Stimulated activated effector memory CD8-positive, alpha-beta T cell treated with anti-CD3 and anti-CD28 coated beads, Interleukin-12 subunit alpha, Interleukin-12 subunit beta, amount 100 ng/mL, for 72 hours (primary cell): Measurements from ENCODE around the gene GDPD5.

Experiments
- ATAC-seq: fragments of 150-1000 bp; cut with Tn5 transposase; 2 replicates; pipeline ENCODE4 v1.10.0; 2021
- DNase-seq, 2 donors: peaks; one replicate each; pipeline ENCODE4 v3.0.0; 2021 to 2022; ENCODE audit warnings: low spot score in 2 of 2
- H3K27ac Mint-ChIP-seq: one replicate; pipeline ENCODE4 v1.8.0; 2022; ENCODE audit warnings: mild to moderate bottlenecking, mixed read lengths
- H3K36me3 Mint-ChIP-seq: one replicate; pipeline ENCODE4 v1.8.0; 2022; ENCODE audit warnings: mild to moderate bottlenecking, mixed read lengths
- H3K4me1 Mint-ChIP-seq: one replicate; pipeline ENCODE4 v1.8.0; 2022; ENCODE audit warnings: mixed read lengths
- H3K4me3 Mint-ChIP-seq: one replicate; pipeline ENCODE4 v1.8.0; 2022; ENCODE audit warnings: mild to moderate bottlenecking, mixed read lengths
- H3K9me3 Mint-ChIP-seq: one replicate; pipeline ENCODE4 v1.8.0; 2022; ENCODE audit warnings: mixed read lengths

GDPD5 gene

DNA sequence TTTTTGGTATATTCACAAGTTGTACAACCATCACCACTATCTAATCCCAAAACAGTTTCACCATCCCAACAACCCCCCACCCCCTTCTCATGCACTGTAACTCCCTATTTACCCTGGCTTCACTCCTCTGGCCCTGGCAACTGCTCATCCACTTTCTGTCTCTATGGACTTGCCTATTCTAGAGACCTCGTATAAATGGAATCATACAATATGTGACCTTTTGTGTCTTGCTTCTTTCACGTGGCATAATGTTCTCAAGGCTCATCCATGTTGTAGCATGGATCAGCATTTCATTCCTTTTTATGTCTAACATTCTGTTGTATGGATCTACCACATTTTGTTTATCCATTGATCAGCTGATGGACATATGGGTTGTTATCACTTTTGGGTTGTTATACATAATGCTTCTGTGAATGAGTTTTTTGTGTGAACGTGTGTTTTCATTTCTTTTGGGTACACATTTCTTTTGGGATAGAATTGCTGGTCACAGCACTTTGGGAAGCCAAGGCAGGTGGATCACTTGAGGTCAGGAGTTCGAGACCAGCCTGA is 46.1 kb downstream of the GDPD5 start:
- Mint-ChIP-seq H3K27ac (no peak overlapping the region), H3K36me3 (no peaks in the 10 kb centered on the region), H3K4me1 (peaks cover 27% of the 10 kb centered on the region)

DNA sequence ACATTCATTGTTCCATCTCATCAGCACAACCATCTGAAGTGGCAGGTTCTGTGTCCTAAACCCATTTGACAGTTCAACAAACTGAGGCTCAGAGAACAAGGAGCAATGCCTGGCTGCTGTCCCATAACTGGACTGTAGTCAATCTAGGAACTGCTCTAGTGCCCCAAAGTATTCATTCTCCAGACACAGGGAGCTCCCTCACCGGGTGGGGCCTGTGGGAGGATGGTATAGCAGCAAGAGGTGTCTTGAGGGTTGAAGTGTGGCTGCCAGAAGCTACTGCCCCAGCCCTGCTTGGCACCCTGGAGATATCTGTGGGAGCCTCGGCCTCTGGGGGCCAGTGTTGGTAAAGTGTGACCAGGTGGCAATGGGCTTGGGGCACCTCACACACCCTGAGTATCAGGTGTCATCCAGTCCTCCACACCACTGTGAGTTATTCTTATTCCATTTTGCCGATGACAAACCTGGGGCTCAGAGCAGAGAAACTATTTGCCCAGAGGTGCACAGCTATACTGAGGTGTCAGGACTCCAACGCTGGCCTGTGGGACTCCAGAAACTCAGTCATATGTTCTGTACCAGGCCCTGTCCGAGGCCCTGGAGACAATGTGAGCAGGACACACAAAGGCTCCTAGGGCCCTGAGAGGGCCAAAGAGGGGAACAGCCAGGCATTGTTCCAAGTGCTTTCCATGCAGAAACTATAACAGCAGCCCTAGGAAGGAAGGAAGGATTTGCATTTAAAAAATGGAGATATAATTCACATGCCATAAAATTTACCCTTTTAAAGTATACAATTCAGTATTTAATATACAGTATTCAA is 46.8 kb downstream of the GDPD5 start:
- H3K4me1 Mint-ChIP-seq, result peaks cover 30% of the 10 kb centered on the region
- no peaks in the 10 kb centered on the region for H3K36me3 Mint-ChIP-seq
- no peak overlapping the region for H3K4me3 Mint-ChIP-seq
- H3K9me3 Mint-ChIP-seq, result no peaks in the 10 kb centered on the region
- peak overlapping the region; percentile 94 for H3K27ac Mint-ChIP-seq
- ATAC-seq, result no peak
- no peak for DNase-seq

More for the DNA sequence above, 46.1 kb downstream of the GDPD5 start:
- DNase-seq (no peak), ATAC-seq (no peak)
- Mint-ChIP-seq H3K9me3 (no peaks in the 10 kb centered on the region), H3K4me3 (no peak overlapping the region)

DNA sequence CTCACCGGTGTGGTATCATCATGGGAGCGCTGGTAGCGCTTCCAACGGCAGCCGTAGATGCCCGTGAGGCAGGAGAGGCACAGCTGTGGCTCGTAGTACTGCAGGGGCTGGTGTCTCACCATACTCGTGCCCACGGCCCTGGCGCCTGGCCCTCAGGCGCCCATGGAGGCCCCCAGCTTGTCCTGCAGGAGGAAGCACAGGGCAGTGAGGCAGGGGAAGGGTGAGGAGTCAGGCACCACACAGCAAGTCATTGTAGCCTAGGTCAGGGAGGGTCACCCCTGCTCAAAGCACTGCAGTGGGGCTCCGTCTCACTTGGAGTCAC is 48.2 kb downstream of the GDPD5 start:
- peak overlapping the region; percentile 94 for H3K27ac Mint-ChIP-seq
- H3K36me3 Mint-ChIP-seq, result no peaks in the 10 kb centered on the region
- peaks cover 27% of the 10 kb centered on the region for H3K4me1 Mint-ChIP-seq

GRCh38 chr11:75476739-75477613 is 48.8 kb downstream of the GDPD5 start:
- H3K27ac Mint-ChIP-seq, result peak overlapping the region; percentile 94
- no peak overlapping the region for H3K4me3 Mint-ChIP-seq
- ATAC-seq, result no peak

More for the DNA sequence above, 48.2 kb downstream of the GDPD5 start:
- DNase-seq (no peak), ATAC-seq (no peak)
- H3K9me3 Mint-ChIP-seq, result no peaks in the 10 kb centered on the region
- no peak overlapping the region for H3K4me3 Mint-ChIP-seq

GRCh38 chr11:75475767-75476650 is 49.7 kb downstream of the GDPD5 start:
- no peaks in the 10 kb centered on the region for H3K36me3 Mint-ChIP-seq
- peak overlapping the region; percentile 52 for H3K4me3 Mint-ChIP-seq
- DNase-seq (peak in 1 of 2 donors; percentile 56), ATAC-seq (peak; percentile 92)
- H3K4me1 Mint-ChIP-seq, result peaks cover 21% of the 10 kb centered on the region
- H3K27ac Mint-ChIP-seq, result peak overlapping the region; percentile 94
- no peaks in the 10 kb centered on the region for H3K9me3 Mint-ChIP-seq

More at GRCh38 chr11:75476739-75477613, 48.8 kb downstream of the GDPD5 start:
- DNase-seq, result no peak
- H3K9me3 Mint-ChIP-seq, result no peaks in the 10 kb centered on the region
- H3K36me3 Mint-ChIP-seq, result no peaks in the 10 kb centered on the region
- peaks cover 21% of the 10 kb centered on the region for H3K4me1 Mint-ChIP-seq

GRCh38 chr11:75474878-75475766 is 50.6 kb downstream of the GDPD5 start:
- Mint-ChIP-seq H3K4me3 (peak overlapping the region; percentile 52), H3K27ac (peak overlapping the region; percentile 94), H3K9me3 (no peaks in the 10 kb centered on the region), H3K36me3 (no peaks in the 10 kb centered on the region), H3K4me1 (peaks cover 21% of the 10 kb centered on the region)
- DNase-seq (peak; percentile 33 to 85), ATAC-seq (peak; percentile 79)

DNA sequence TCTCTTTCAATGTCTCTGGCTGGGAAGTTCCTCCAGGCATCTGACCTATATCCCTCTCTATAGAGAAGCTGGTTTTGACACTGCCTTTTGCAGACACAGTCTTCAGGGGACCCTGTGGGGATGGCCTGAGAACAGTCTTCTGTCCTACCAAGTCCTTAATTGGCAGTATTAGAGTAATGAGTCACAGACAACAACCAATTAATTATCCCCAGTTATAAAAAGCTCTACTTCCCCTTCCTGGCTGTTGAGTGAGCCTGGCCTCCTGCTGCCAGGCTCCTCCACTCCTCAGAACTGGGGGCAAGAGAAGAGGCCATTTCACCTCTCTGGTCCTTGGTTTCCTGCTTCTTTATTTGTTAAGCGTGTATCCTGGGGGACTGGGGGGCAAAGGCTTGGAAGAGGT is 51.5 kb downstream of the GDPD5 start:
- ATAC-seq, result no peak
- DNase-seq, result no peak
- Mint-ChIP-seq H3K27ac (peak overlapping the region; percentile 94), H3K36me3 (no peaks in the 10 kb centered on the region), H3K9me3 (no peaks in the 10 kb centered on the region), H3K4me1 (peaks cover 21% of the 10 kb centered on the region), H3K4me3 (no peak overlapping the region)

DNA sequence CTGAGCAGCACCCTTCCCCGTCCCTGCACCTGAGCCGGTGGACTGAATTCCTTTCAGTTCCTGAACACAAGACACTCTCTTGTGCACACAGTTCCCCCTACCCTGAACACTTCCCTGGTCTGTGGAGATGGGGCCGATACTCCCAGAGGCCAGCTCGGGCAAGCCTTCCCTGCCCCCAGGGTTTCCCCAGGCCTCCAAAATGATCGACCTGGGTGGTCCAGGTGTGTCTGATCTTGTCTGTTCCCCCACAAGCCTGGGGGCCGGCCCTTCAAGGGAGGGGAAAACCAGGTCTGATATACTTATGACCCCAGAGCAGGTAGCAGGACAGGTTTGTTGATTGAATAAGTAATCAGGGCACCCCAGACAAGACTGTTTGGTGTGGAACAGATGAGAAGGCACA is 52.1 kb downstream of the GDPD5 start:
- no peaks in the 10 kb centered on the region for H3K36me3 Mint-ChIP-seq
- peaks cover 21% of the 10 kb centered on the region for H3K4me1 Mint-ChIP-seq
- no peak for DNase-seq
- H3K9me3 Mint-ChIP-seq, result no peaks in the 10 kb centered on the region
- H3K4me3 Mint-ChIP-seq, result no peak overlapping the region
- ATAC-seq, result no peak
- peak overlapping the region; percentile 94 for H3K27ac Mint-ChIP-seq

- no peak for DNase-seq
- H3K36me3 Mint-ChIP-seq, result no peaks in the 10 kb centered on the region
- ATAC-seq, result no peak
- no peak overlapping the region for H3K4me3 Mint-ChIP-seq
- H3K4me1 Mint-ChIP-seq, result peaks cover 23% of the 10 kb centered on the region
- no peak overlapping the region for H3K27ac Mint-ChIP-seq
- no peaks in the 10 kb centered on the region for H3K9me3 Mint-ChIP-seq
These were observed 53.5 kb downstream of the GDPD5 start for GRCh38 chr11:75472081-75472732.

DNA sequence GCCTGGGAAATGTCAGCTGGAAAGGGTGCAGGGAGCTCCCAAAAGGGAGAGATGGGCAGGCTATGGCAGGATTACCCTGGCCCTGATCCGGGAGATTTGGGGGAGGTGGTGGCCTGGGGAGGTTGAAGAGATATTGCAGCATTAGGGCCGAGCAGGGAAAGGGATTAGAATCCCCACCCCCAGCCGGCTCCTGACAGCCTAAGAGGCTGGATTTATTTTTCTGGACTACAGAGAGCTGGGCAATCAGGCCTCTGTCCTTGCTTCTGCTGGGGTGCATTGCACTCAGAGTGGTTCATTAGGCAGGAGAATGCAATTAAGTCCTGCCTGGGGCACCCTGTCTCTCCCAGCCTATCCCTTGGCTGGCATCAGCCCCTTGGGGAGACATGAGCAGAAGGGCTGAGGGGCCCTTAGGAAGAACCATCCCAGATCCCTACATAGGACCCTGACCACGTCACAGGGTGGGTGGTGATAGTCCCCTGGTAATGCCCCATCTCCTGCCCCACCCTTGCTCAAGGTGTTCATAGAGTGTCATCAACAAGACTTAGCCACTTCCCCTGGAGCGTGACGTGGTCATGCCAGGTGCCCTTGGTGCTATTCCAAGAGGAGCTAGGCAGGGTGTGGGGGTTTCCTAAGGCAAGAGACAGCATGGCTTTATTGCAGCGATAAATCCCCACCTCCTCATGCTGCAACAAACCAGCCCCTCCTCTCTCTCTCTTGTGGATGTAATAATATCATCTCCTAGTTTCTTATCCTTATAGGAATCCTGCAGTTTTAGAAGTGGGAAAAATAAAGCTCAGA is 54.4 kb downstream of the GDPD5 start:
- ATAC-seq, result no peak
- Mint-ChIP-seq H3K4me3 (no peak overlapping the region), H3K36me3 (no peaks in the 10 kb centered on the region), H3K27ac (no peak overlapping the region), H3K4me1 (peaks cover 25% of the 10 kb centered on the region), H3K9me3 (no peaks in the 10 kb centered on the region)
- no peak for DNase-seq

- no peaks in the 10 kb centered on the region for H3K36me3 Mint-ChIP-seq
- H3K4me3 Mint-ChIP-seq, result no peak overlapping the region
- H3K4me1 Mint-ChIP-seq, result peaks cover 17% of the 10 kb centered on the region
- ATAC-seq (no peak), DNase-seq (no peak)
- no peak overlapping the region for H3K27ac Mint-ChIP-seq
- no peaks in the 10 kb centered on the region for H3K9me3 Mint-ChIP-seq
These were observed 55.2 kb downstream of the GDPD5 start for GRCh38 chr11:75470476-75471080.

GRCh38 chr11:75469785-75470405 is 55.8 kb downstream of the GDPD5 start:
- no peaks in the 10 kb centered on the region for H3K36me3 Mint-ChIP-seq
- H3K9me3 Mint-ChIP-seq, result no peaks in the 10 kb centered on the region
- peaks cover 10% of the 10 kb centered on the region for H3K4me1 Mint-ChIP-seq
- H3K4me3 Mint-ChIP-seq, result no peak overlapping the region
- DNase-seq, result no peak
- no peak for ATAC-seq
- H3K27ac Mint-ChIP-seq, result no peak overlapping the region
